ENCODE results near the gene PRKCH.

DNA sequence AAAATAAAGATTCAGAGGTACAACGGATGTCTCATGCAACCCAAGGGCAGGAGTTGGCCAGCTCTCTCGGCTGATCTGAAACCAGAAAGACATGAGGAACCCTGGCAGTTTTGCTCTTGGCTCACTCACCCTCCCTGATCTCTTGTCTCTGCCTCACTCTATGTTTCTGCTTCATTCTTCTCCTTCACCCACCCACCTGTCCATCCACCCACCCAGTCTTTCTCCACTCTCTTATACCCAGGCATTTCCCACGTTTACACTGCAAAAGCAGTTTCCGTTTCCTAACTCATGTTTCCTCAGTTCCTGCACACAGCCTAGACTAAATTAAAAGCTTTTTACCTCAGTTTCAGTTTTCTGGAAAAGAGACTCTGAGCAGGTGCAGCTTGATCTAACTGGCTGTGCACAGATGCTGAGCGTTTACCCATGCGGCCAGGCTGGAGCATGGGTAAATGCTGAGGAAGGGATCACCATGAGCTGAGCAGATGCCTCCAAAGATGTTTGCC lies 157.6 kb downstream of the PRKCH start:
- no peak for TF ChIP-seq EZH2 (IDR thresholded peaks at IDR 0.05; ENCODE audit: borderline replicate concordance, low read depth, low read length, severe bottlenecking)
- TF ChIP-seq, protein P1, sequence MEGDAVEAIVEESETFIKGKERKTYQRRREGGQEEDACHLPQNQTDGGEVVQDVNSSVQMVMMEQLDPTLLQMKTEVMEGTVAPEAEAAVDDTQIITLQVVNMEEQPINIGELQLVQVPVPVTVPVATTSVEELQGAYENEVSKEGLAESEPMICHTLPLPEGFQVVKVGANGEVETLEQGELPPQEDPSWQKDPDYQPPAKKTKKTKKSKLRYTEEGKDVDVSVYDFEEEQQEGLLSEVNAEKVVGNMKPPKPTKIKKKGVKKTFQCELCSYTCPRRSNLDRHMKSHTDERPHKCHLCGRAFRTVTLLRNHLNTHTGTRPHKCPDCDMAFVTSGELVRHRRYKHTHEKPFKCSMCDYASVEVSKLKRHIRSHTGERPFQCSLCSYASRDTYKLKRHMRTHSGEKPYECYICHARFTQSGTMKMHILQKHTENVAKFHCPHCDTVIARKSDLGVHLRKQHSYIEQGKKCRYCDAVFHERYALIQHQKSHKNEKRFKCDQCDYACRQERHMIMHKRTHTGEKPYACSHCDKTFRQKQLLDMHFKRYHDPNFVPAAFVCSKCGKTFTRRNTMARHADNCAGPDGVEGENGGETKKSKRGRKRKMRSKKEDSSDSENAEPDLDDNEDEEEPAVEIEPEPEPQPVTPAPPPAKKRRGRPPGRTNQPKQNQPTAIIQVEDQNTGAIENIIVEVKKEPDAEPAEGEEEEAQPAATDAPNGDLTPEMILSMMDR (IDR thresholded peaks at IDR 0.05; ENCODE audit: borderline replicate concordance, extremely low read depth, low read length, poor library complexity, severe bottlenecking), result no peak
